ENCODE results near the gene TCF7L2.

The TCF7L2 gene

DNA sequence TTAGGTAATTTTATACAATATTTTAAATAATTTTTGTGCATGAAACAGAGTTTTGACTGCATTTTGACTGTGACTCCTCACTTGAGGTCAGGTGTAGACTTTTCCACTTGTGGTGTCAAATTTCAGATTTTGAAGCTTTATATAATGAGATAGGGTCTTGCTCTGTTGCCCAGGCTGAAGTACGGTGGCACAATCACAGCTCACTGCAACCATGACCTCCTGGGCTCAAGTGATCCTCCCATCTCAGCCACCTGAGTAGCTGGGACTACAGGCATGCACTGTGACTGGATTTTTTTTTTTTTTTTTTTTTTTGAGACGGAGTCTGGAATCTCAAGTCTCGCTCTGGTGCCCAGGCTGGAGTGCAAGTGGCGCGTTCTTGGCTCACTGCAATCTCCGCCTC is 74.9 kb downstream of the TCF7L2 start:
- TF ChIP-seq, protein P1, sequence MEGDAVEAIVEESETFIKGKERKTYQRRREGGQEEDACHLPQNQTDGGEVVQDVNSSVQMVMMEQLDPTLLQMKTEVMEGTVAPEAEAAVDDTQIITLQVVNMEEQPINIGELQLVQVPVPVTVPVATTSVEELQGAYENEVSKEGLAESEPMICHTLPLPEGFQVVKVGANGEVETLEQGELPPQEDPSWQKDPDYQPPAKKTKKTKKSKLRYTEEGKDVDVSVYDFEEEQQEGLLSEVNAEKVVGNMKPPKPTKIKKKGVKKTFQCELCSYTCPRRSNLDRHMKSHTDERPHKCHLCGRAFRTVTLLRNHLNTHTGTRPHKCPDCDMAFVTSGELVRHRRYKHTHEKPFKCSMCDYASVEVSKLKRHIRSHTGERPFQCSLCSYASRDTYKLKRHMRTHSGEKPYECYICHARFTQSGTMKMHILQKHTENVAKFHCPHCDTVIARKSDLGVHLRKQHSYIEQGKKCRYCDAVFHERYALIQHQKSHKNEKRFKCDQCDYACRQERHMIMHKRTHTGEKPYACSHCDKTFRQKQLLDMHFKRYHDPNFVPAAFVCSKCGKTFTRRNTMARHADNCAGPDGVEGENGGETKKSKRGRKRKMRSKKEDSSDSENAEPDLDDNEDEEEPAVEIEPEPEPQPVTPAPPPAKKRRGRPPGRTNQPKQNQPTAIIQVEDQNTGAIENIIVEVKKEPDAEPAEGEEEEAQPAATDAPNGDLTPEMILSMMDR (conservative IDR thresholded peaks at IDR 0.05): no peak
- TF ChIP-seq ZFX (IDR thresholded peaks at IDR 0.05): no peak

DNA sequence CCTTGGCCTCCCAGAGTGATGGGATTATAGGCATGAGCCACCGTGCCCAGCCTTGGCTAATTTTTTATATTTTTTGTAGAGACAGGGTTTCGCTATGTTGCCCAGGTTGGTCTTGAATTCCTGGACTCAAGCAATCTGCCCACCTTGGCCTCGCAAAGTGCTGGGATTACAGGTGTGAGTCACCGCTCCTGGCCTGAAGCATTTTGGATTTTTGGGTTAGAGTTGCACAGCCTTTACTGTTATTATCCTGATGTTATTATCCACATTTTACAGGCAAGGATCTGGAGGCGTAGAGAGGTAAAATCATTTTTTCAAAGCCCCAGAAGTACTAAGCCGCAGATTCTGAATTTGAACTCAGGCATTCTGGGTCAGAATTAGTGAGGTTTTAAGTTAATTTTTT is 75.4 kb downstream of the TCF7L2 start:
- H3K27ac ChIP-seq: no peak overlapping the region
- no peak for TF ChIP-seq ZFX (IDR thresholded peaks at IDR 0.05)
- TF ChIP-seq, protein P1 (conservative IDR thresholded peaks at IDR 0.05): no peak

More for the DNA sequence above, 74.9 kb downstream of the TCF7L2 start:
- no peak overlapping the region for H3K27ac ChIP-seq

DNA sequence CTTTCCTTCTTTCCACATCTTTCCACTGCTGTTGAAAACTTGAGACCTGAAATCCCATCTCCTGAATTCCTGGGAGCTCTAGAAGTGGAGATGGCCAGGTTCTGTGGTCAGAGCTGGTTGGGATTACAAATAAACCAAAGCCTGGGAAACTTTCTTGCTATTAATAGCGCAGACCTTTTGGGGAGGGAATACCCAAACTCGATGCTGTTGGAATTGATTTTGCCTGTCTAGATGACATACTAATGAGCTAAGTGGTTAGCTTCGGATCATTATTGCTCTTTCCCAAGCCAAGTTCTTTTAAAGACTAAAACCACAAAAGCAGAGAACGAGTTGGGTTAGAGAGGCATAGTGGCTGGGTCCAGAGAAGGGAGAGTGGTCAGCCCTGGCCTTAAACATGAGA is 76.6 kb downstream of the TCF7L2 start:
- TF ChIP-seq ZFX (IDR thresholded peaks at IDR 0.05): no peak
- TF ChIP-seq, protein P1 (conservative IDR thresholded peaks at IDR 0.05): no peak
- H3K27ac ChIP-seq: no peak overlapping the region

DNA sequence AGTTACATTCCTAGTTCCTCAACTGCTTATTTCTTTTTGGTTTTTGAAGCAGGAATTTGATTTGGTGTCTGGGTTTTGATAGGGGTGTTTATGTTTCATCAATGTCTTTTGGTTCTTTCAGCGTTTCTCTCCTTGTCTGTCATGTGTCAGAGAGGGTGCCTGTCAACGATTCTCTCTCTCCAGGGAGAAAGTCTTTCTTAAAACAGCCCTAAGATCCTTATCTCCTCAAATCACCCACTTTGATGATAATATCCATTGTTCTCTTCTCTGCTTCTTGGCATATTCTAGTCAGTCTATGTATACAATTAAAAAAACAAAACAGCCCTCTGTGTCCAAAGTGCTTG is 77.2 kb downstream of the TCF7L2 start:
- TF ChIP-seq, protein P1 (conservative IDR thresholded peaks at IDR 0.05): no peak
- TF ChIP-seq ZFX (IDR thresholded peaks at IDR 0.05): no peak
- H3K27ac ChIP-seq: no peak overlapping the region

DNA sequence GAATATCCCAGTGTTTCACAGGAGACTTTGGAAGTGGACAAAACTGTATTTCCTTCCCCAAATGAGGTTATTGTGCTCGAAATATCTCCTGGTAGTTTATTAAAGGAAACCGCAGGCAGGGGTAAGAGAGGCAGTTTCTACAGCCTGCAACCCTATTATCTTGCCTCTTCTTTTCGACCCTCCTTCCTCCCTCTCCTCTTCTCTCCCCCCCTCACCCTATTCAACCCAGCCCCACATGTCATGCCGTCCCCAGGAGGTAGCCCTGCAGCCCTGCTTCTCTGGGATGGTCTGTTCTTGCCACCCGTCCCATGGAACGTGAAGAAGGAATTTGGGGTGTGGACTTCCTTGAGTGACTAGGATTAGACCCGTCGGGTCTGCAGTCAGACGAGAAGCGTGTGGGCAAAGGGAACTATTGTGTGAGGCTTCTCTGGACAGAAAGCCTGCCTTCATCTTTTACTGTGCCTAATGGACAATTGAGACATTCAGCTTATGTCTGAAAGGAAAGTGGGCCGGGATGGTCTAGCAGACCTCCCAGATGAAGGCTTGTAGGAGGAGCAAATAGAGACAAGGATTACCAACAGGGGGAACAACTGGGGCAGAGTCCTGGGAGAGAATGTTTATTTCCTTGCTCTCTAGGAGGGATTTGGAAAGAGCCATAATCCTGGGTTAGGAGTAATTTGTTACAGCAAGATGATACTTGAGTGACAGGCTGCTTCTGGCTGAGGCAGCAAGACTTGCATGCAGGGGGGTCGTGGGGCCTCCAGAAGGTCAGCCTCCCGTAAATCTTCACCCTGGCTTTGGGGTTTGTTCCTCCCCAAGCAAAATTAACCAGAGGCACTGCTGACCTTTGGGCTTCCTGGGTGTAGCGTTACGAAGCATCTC is 77.8 kb downstream of the TCF7L2 start:
- TF ChIP-seq, protein P1 (conservative IDR thresholded peaks at IDR 0.05): no peak
- no peak for TF ChIP-seq ZFX (IDR thresholded peaks at IDR 0.05)
- no peak overlapping the region for H3K27ac ChIP-seq

DNA sequence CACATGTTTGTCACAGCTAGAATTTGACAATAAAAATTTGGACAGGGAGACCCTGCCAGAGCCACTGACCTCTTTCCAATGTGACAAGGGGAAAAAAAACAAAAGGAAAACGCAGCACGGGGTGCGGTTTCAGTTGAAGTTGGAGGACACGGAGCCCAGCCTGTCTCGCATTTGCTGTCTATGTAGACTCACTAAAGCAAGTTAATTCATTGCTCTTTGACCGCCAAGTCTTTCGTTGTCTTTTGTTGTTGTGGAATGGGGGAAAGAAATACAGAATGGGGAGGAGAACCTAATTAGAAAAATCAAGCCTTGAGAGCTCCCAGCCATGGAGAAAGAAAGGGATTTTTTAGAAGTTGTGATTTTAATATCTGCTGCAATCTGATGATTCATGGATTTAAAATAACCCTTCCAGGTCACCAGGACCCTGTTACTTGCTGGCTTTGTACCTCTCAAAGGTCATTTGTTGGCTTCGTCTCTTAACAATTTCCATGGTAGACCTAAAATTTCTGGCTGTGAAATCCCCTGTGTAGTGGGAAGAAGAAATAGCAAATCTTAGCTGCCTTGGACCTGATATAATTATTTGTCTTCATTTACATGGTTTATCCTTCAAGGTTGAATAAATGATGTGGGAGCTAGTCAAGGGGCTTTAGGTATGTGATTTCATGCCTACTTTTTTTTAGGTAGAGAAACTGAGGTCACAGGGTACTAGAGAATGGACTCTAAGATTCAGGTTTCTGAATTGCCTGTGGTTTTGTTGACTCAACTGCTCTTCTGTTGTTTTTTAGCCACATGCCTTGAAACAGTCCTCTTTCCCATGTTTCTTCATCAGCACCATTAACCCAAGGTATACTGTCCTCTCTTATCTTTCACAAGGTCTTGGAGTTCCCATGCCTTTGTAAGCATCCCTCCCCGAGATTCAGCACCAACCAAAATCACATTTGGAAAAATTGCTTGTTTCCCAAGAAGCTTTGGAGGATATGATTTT is 78.7 kb downstream of the TCF7L2 start:
- no peak overlapping the region for H3K27ac ChIP-seq
- TF ChIP-seq, protein P1 (conservative IDR thresholded peaks at IDR 0.05): no peak
- TF ChIP-seq ZFX (IDR thresholded peaks at IDR 0.05): no peak

DNA sequence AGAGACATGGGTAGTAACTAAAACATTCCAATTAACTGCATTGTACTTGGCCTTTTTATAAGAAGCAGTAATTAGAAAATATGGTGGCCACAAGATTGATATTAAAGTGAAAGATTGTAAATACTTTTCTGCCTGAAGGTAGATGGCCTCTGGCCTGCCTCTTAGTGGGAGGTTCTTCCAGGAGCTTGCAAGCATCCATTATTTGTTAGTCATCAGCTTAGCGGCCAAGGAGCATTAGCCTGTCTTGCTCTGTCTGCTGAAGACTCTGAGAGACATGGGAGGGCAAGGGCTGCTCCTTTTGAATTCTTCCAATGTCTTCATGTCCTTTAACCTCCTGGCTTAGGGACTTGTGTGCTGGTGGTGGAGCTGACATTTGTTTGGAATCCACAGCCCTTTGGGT is 80.4 kb downstream of the TCF7L2 start:
- H3K27ac ChIP-seq: no peak overlapping the region
- TF ChIP-seq, protein P1 (conservative IDR thresholded peaks at IDR 0.05): no peak
- no peak for TF ChIP-seq ZFX (IDR thresholded peaks at IDR 0.05)
